Glomerular visceral epithelial cell (primary cell): Measurements from ENCODE around the gene LHX5.
"Not testable (repeated sequence)": the region's sequence is repeated elsewhere in the genome, so short reads cannot be mapped to it uniquely, and the experiment has no call there.

Experiments
- DNase-seq: peaks from one replicate; pipeline ENCODE4 v3.0.0-alpha.2; 2016; ENCODE audit errors: extremely low spot score

Gene LHX5

GRCh38 chr12:113471619-113472171 lies at the start of gene LHX5:
Gene LHX5, minus strand, starts transcription at chr12:113471871. Its CDS starts 373 bp downstream, at chr12:113471498.
- DNase-seq: no peak

GRCh38 chr12:113519464-113520307 lies 48.0 kb upstream of the LHX5 start:
- no peak for DNase-seq

GRCh38 chr12:113515082-113515856 lies 43.6 kb upstream of the LHX5 start:
- no peak for DNase-seq

- no peak for DNase-seq
Observed at GRCh38 chr12:113514602-113515001, 42.9 kb upstream of the LHX5 start.

- DNase-seq: no peak
Observed at GRCh38 chr12:113512568-113512967, 40.9 kb upstream of the LHX5 start.

GRCh38 chr12:113506867-113507266 lies 35.2 kb upstream of the LHX5 start:
- DNase-seq: no peak

GRCh38 chr12:113505941-113506340 lies 34.3 kb upstream of the LHX5 start:
- DNase-seq: no peak

- DNase-seq: no peak
Observed at GRCh38 chr12:113504917-113505316, 33.2 kb upstream of the LHX5 start.

GRCh38 chr12:113500782-113501311 lies 29.2 kb upstream of the LHX5 start:
- no peak for DNase-seq

GRCh38 chr12:113500306-113500675 lies 28.6 kb upstream of the LHX5 start:
- no peak for DNase-seq

GRCh38 chr12:113498490-113498889 lies 26.8 kb upstream of the LHX5 start:
- DNase-seq: no peak

GRCh38 chr12:113497693-113498092 lies 26.0 kb upstream of the LHX5 start:
- no peak for DNase-seq

GRCh38 chr12:113495941-113496340 lies 24.3 kb upstream of the LHX5 start:
- not testable (repeated sequence) for DNase-seq

- DNase-seq: no peak
Observed at GRCh38 chr12:113488322-113488721, 16.7 kb upstream of the LHX5 start.

GRCh38 chr12:113486722-113487121 lies 15.1 kb upstream of the LHX5 start:
- no peak for DNase-seq

- no peak for DNase-seq
Observed at GRCh38 chr12:113485330-113485729, 13.7 kb upstream of the LHX5 start.

GRCh38 chr12:113482334-113482733 lies 10.7 kb upstream of the LHX5 start:
- DNase-seq: no peak

GRCh38 chr12:113480336-113480971 lies 8.8 kb upstream of the LHX5 start:
- DNase-seq: no peak

GRCh38 chr12:113479590-113480335 lies 8.1 kb upstream of the LHX5 start:
- DNase-seq: peak; percentile 33

GRCh38 chr12:113479216-113479589 lies 7.5 kb upstream of the LHX5 start:
- no peak for DNase-seq

GRCh38 chr12:113478351-113479011 lies 6.8 kb upstream of the LHX5 start:
- no peak for DNase-seq
